Fibroblast of lung (primary cell): ENCODE results near the gene BTBD16. TPM values are rescaled to one million over a fixed set of nuclear protein-coding genes. Genes with fewer than 3 reads are reported as not detected.

ENCODE experiments used
- DNase-seq, 2 donors: peaks; one replicate each; pipeline versions ENCODE4 v3.0.0 to v3.0.0-alpha.2; 2010; ENCODE audit warnings: low read depth in 2 of 2
- H2AFZ ChIP-seq: 2 replicates; pipeline ENCODE4 v1.5.1; 2012; ENCODE audit warnings: low read length, control low read depth, inconsistent platforms
- H3K27ac ChIP-seq: 2 replicates; pipeline ENCODE4 v1.5.1; 2011; ENCODE audit warnings: low read length, control low read depth; ENCODE audit not compliant: insufficient read depth
- H3K27me3 ChIP-seq: 2 replicates; pipeline ENCODE4 v1.5.1; 2011; ENCODE audit warnings: mild to moderate bottlenecking, low read length; ENCODE audit not compliant: control insufficient read depth, insufficient read depth
- H3K36me3 ChIP-seq: 2 replicates; pipeline ENCODE4 v1.5.1; 2011; ENCODE audit warnings: low read length; ENCODE audit not compliant: control insufficient read depth, insufficient read depth
- H3K4me1 ChIP-seq: 2 replicates; pipeline ENCODE4 v1.5.1; 2011; ENCODE audit warnings: low read length; ENCODE audit not compliant: control insufficient read depth, insufficient read depth; ENCODE audit errors: extremely low read depth
- H3K4me2 ChIP-seq: 2 replicates; pipeline ENCODE4 v1.5.1; 2011; ENCODE audit warnings: low read length, control low read depth; ENCODE audit not compliant: insufficient read depth; ENCODE audit errors: extremely low read depth
- H3K4me3 ChIP-seq, 4 experiments: fragments of 200-600 bp in 1 of 4; sonication (generic) in 1 of 4; replicated peaks in 1 of 4; 2 replicates each; pipeline ENCODE4 v1.5.1; 2011 to 2016; ENCODE audit warnings: low read length in 4 of 4, low read depth in 3 of 4, mild to moderate bottlenecking in 3 of 4, control low read depth in 2 of 4, inconsistent platforms in 1 of 4, mixed read lengths in 1 of 4; ENCODE audit not compliant: insufficient read depth in 1 of 4; ENCODE audit errors: control extremely low read depth in 1 of 4
- H3K79me2 ChIP-seq: 2 replicates; pipeline ENCODE4 v1.5.1; 2012; ENCODE audit warnings: mild to moderate bottlenecking, low read length, inconsistent platforms; ENCODE audit not compliant: control insufficient read depth, insufficient read depth
- H3K9ac ChIP-seq: 2 replicates; pipeline ENCODE4 v1.5.1; 2011; ENCODE audit warnings: mild to moderate bottlenecking, low read length, control low read depth; ENCODE audit not compliant: insufficient read depth
- H3K9me3 ChIP-seq: 2 replicates; pipeline ENCODE4 v1.5.1; 2012; ENCODE audit warnings: low read depth, low read length; ENCODE audit not compliant: control insufficient read depth, insufficient read depth
- H4K20me1 ChIP-seq: 2 replicates; pipeline ENCODE4 v1.5.1; 2011; ENCODE audit warnings: low read length; ENCODE audit not compliant: control insufficient read depth, insufficient read depth; ENCODE audit errors: extremely low read depth
- CTCF ChIP-seq, 2 donors: IDR thresholded peaks in 1 of 2; conservative IDR thresholded peaks in 1 of 2; 1 replicate in 1 of 2; 2 replicates in 1 of 2; pipeline ENCODE4 v1.5.1; 2011 to 2012; ENCODE audit warnings: low read length in 2 of 2, control low read depth in 1 of 2, inconsistent platforms in 1 of 2, low read depth in 1 of 2, mild to moderate bottlenecking in 1 of 2
- EZH2 ChIP-seq: IDR thresholded peaks from 2 replicates; pipeline ENCODE4 v1.5.1; 2012; ENCODE audit warnings: low read length, control low read depth, mild to moderate bottlenecking; ENCODE audit errors: missing control alignments
- polyA plus RNA-seq, 2 donors: library from polyadenylated mRNA; depleted of rRNA in 1 of 2; stranded (reverse) in 1 of 2; unstranded in 1 of 2; fragments of >200 nt; gene quantifications; 2 replicates each; pipeline ENCODE4 v1.2.1, GENCODE V29; 2011 to 2012; ENCODE audit warnings: missing spikeins in 1 of 2
- total RNA-seq: library from RNA; depleted of rRNA; stranded (reverse); fragments of >200 nt; gene quantifications from 2 replicates; pipeline ENCODE4 v1.2.1, GENCODE V29; 2014

The BTBD16 gene
- total and polyA plus RNA-seq, 2 donors (not counting 1 experiment from before 2014, with no cell fraction given) = not detected

GRCh38 chr10:122348935-122349361 is 77.9 kb downstream of the BTBD16 start:
- Histone ChIP-seq H3K4me2 (no peak overlapping the region), H3K4me3 (no peak overlapping the region), H2AFZ (no peak overlapping the region), H3K9ac (no peak overlapping the region), H4K20me1 (no peaks in the 10 kb centered on the region), H3K9me3 (no peaks in the 10 kb centered on the region), H3K79me2 (no peaks in the 10 kb centered on the region), H3K36me3 (no peaks in the 10 kb centered on the region), H3K27me3 (no peaks in the 10 kb centered on the region), H3K4me1 (no peaks in the 10 kb centered on the region), H3K27ac (no peak overlapping the region)
- no peak for DNase-seq
- no peak for TF ChIP-seq CTCF (conservative IDR thresholded peaks at IDR 0.05 in 1 of 2, IDR thresholded peaks at IDR 0.05 in 1 of 2; ENCODE audit: low read depth in 1 of 2, low read length in 2 of 2)
- no peak for TF ChIP-seq EZH2

- H3K27ac ChIP-seq = no peak overlapping the region
- H3K27me3 ChIP-seq = no peaks in the 10 kb centered on the region
- no peaks in the 10 kb centered on the region for H4K20me1 ChIP-seq
- no peak overlapping the region for H3K9ac ChIP-seq
- TF ChIP-seq EZH2 (no peak), CTCF (conservative IDR thresholded peaks at IDR 0.05 in 1 of 2, IDR thresholded peaks at IDR 0.05 in 1 of 2; ENCODE audit: low read depth in 1 of 2, low read length in 2 of 2) (no peak)
- H3K4me2 ChIP-seq = no peak overlapping the region
- H2AFZ ChIP-seq = no peak overlapping the region
- no peaks in the 10 kb centered on the region for H3K4me1 ChIP-seq
- H3K79me2 ChIP-seq = no peaks in the 10 kb centered on the region
- no peaks in the 10 kb centered on the region for H3K9me3 ChIP-seq
- DNase-seq = no peak
- H3K36me3 ChIP-seq = no peaks in the 10 kb centered on the region
- no peak overlapping the region for H3K4me3 ChIP-seq
Observed at GRCh38 chr10:122349758-122350369, 78.8 kb downstream of the BTBD16 start.

DNA sequence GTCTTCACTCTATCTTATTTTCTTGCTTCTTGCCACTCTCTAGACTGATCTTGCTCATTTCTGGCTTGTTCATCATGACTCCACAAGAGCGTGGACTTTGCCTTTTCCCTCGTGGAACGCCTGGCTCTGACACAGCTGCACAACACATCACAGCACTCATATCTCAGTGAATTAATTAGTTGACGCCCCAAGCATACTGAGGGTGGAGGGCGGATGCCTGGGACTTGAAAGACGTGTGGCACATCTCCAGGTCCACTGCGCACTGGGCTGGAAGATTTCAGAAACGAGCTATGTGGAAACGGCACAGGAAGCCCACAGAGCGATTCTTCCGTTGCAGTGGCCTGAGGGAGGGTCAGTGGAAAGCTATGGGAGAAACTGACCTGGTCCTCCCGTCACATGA is 79.8 kb downstream of the BTBD16 start:
- Histone ChIP-seq H3K27ac (no peak overlapping the region), H2AFZ (no peak overlapping the region), H4K20me1 (no peaks in the 10 kb centered on the region), H3K4me1 (no peaks in the 10 kb centered on the region), H3K9me3 (no peaks in the 10 kb centered on the region), H3K27me3 (no peaks in the 10 kb centered on the region), H3K4me3 (no peak overlapping the region), H3K36me3 (no peaks in the 10 kb centered on the region), H3K79me2 (no peaks in the 10 kb centered on the region), H3K9ac (no peak overlapping the region), H3K4me2 (no peak overlapping the region)
- TF ChIP-seq EZH2 (no peak), CTCF (conservative IDR thresholded peaks at IDR 0.05 in 1 of 2, IDR thresholded peaks at IDR 0.05 in 1 of 2; ENCODE audit: low read depth in 1 of 2, low read length in 2 of 2) (no peak)
- DNase-seq = no peak
